Fibroblast of lung (primary cell): ENCODE data around the gene PLXNB1. TPM values are rescaled to one million over a fixed set of nuclear protein-coding genes. Genes with fewer than 3 reads are reported as not detected.
"Not testable (repeated sequence)": the region's sequence is repeated elsewhere in the genome, so short reads cannot be mapped to it uniquely, and the experiment has no call there.

Experiments used
- DNase-seq, 2 donors: peaks; one replicate each; pipeline versions ENCODE4 v3.0.0 to v3.0.0-alpha.2; 2010; ENCODE audit warnings: low read depth in 2 of 2
- H2AFZ ChIP-seq: 2 replicates; pipeline ENCODE4 v1.5.1; 2012; ENCODE audit warnings: low read length, control low read depth, inconsistent platforms
- H3K27ac ChIP-seq: 2 replicates; pipeline ENCODE4 v1.5.1; 2011; ENCODE audit warnings: low read length, control low read depth; ENCODE audit not compliant: insufficient read depth
- H3K27me3 ChIP-seq: 2 replicates; pipeline ENCODE4 v1.5.1; 2011; ENCODE audit warnings: mild to moderate bottlenecking, low read length; ENCODE audit not compliant: control insufficient read depth, insufficient read depth
- H3K36me3 ChIP-seq: 2 replicates; pipeline ENCODE4 v1.5.1; 2011; ENCODE audit warnings: low read length; ENCODE audit not compliant: control insufficient read depth, insufficient read depth
- H3K4me1 ChIP-seq: 2 replicates; pipeline ENCODE4 v1.5.1; 2011; ENCODE audit warnings: low read length; ENCODE audit not compliant: control insufficient read depth, insufficient read depth; ENCODE audit errors: extremely low read depth
- H3K4me2 ChIP-seq: 2 replicates; pipeline ENCODE4 v1.5.1; 2011; ENCODE audit warnings: low read length, control low read depth; ENCODE audit not compliant: insufficient read depth; ENCODE audit errors: extremely low read depth
- H3K4me3 ChIP-seq, 4 experiments: fragments of 200-600 bp in 1 of 4; sonication (generic) in 1 of 4; replicated peaks in 1 of 4; 2 replicates each; pipeline ENCODE4 v1.5.1; 2011 to 2016; ENCODE audit warnings: low read length in 4 of 4, low read depth in 3 of 4, mild to moderate bottlenecking in 3 of 4, control low read depth in 2 of 4, inconsistent platforms in 1 of 4, mixed read lengths in 1 of 4; ENCODE audit not compliant: insufficient read depth in 1 of 4; ENCODE audit errors: control extremely low read depth in 1 of 4
- H3K79me2 ChIP-seq: 2 replicates; pipeline ENCODE4 v1.5.1; 2012; ENCODE audit warnings: mild to moderate bottlenecking, low read length, inconsistent platforms; ENCODE audit not compliant: control insufficient read depth, insufficient read depth
- H3K9ac ChIP-seq: 2 replicates; pipeline ENCODE4 v1.5.1; 2011; ENCODE audit warnings: mild to moderate bottlenecking, low read length, control low read depth; ENCODE audit not compliant: insufficient read depth
- H3K9me3 ChIP-seq: 2 replicates; pipeline ENCODE4 v1.5.1; 2012; ENCODE audit warnings: low read depth, low read length; ENCODE audit not compliant: control insufficient read depth, insufficient read depth
- H4K20me1 ChIP-seq: 2 replicates; pipeline ENCODE4 v1.5.1; 2011; ENCODE audit warnings: low read length; ENCODE audit not compliant: control insufficient read depth, insufficient read depth; ENCODE audit errors: extremely low read depth
- CTCF ChIP-seq, 2 donors: IDR thresholded peaks in 1 of 2; conservative IDR thresholded peaks in 1 of 2; 1 replicate in 1 of 2; 2 replicates in 1 of 2; pipeline ENCODE4 v1.5.1; 2011 to 2012; ENCODE audit warnings: low read length in 2 of 2, control low read depth in 1 of 2, inconsistent platforms in 1 of 2, low read depth in 1 of 2, mild to moderate bottlenecking in 1 of 2
- EZH2 ChIP-seq: IDR thresholded peaks from 2 replicates; pipeline ENCODE4 v1.5.1; 2012; ENCODE audit warnings: low read length, control low read depth, mild to moderate bottlenecking; ENCODE audit errors: missing control alignments
- polyA plus RNA-seq, 2 donors: library from polyadenylated mRNA; depleted of rRNA in 1 of 2; stranded (reverse) in 1 of 2; unstranded in 1 of 2; fragments of >200 nt; gene quantifications; 2 replicates each; pipeline ENCODE4 v1.2.1, GENCODE V29; 2011 to 2012; ENCODE audit warnings: missing spikeins in 1 of 2
- total RNA-seq: library from RNA; depleted of rRNA; stranded (reverse); fragments of >200 nt; gene quantifications from 2 replicates; pipeline ENCODE4 v1.2.1, GENCODE V29; 2014

PLXNB1 gene
- total and polyA plus RNA-seq, 2 donors (not counting 1 experiment from before 2014, with no cell fraction given), result 12.8 to 44.6 TPM

- DNase-seq, result no peak
- peaks cover 4% of the 10 kb centered on the region for H3K4me1 ChIP-seq
Observed at GRCh38 chr3:48474619-48475018, 44.7 kb upstream of the PLXNB1 start.

GRCh38 chr3:48474031-48474430, 44.1 kb upstream of the PLXNB1 start:
- not testable (repeated sequence) for H3K4me2 ChIP-seq, DNase-seq, H3K4me1 ChIP-seq, H3K9ac ChIP-seq, H3K27me3 ChIP-seq, H2AFZ ChIP-seq, H3K9me3 ChIP-seq, H3K27ac ChIP-seq, H3K4me3 ChIP-seq, H4K20me1 ChIP-seq
- Histone ChIP-seq H3K36me3 (peaks cover 12% of the 10 kb centered on the region), H3K79me2 (peaks cover 36% of the 10 kb centered on the region)

More at GRCh38 chr3:48474619-48475018, 44.7 kb upstream of the PLXNB1 start:
- Histone ChIP-seq H4K20me1 (no peaks in the 10 kb centered on the region), H3K4me3 (no peak overlapping the region), H3K27me3 (no peaks in the 10 kb centered on the region), H3K27ac (no peak overlapping the region), H3K79me2 (peaks cover 30% of the 10 kb centered on the region), H3K9ac (no peak overlapping the region), H2AFZ (no peak overlapping the region), H3K9me3 (no peaks in the 10 kb centered on the region), H3K36me3 (peaks cover 7% of the 10 kb centered on the region), H3K4me2 (no peak overlapping the region)
- TF ChIP-seq CTCF (conservative IDR thresholded peaks at IDR 0.05 in 1 of 2, IDR thresholded peaks at IDR 0.05 in 1 of 2; ENCODE audit: low read depth in 1 of 2, low read length in 2 of 2) (no peak), EZH2 (no peak)

GRCh38 chr3:48473617-48473952, 43.7 kb upstream of the PLXNB1 start:
- Histone ChIP-seq H4K20me1 (no peaks in the 10 kb centered on the region), H3K27ac (peak overlapping the region; percentile 98), H3K4me2 (no peak overlapping the region), H3K9ac (no peak overlapping the region), H3K4me3 (no peak overlapping the region), H2AFZ (peak overlapping the region; percentile 12), H3K27me3 (no peaks in the 10 kb centered on the region), H3K79me2 (peaks cover 41% of the 10 kb centered on the region), H3K36me3 (peaks cover 15% of the 10 kb centered on the region), H3K9me3 (no peaks in the 10 kb centered on the region), H3K4me1 (peaks cover 4% of the 10 kb centered on the region)
- TF ChIP-seq CTCF (conservative IDR thresholded peaks at IDR 0.05 in 1 of 2, IDR thresholded peaks at IDR 0.05 in 1 of 2; ENCODE audit: low read depth in 1 of 2, low read length in 2 of 2) (no peak), EZH2 (no peak)
- no peak for DNase-seq
